GM10248 (cell line): ENCODE results near the gene ADH4.
"Not testable (repeated sequence)": the region's sequence is repeated elsewhere in the genome, so short reads cannot be mapped to it uniquely, and the experiment has no call there.

Source experiments
- CTCF ChIA-PET: fragments of 300-600 bp; sonication (Branson Sonifier 250); formaldehyde crosslinking; extraction: SDS; loops from one replicate; lab custom pipeline; 2021; ENCODE audit warnings: antibody characterized with exemption; lab: Yijun Ruan, JAX
- POLR2A ChIA-PET: fragments of 350-650 bp; sonication (Branson Sonifier 250); formaldehyde crosslinking; extraction: SDS; loops from one replicate; lab custom pipeline; 2020; ENCODE audit warnings: antibody characterized with exemption; lab: Yijun Ruan, JAX
- DNase-seq: peaks from one replicate; pipeline ENCODE4 v3.0.0; 2012; ENCODE audit errors: extremely low spot score
- TF ChIP-seq, protein P1 (sequence below): IDR thresholded peaks from 2 replicates; pipeline ENCODE4 v1.5.1; 2012; ENCODE audit warnings: mild to moderate bottlenecking, low read depth; ENCODE audit errors: extremely low read depth, missing control alignments, control extremely low read depth

ADH4 gene

DNA sequence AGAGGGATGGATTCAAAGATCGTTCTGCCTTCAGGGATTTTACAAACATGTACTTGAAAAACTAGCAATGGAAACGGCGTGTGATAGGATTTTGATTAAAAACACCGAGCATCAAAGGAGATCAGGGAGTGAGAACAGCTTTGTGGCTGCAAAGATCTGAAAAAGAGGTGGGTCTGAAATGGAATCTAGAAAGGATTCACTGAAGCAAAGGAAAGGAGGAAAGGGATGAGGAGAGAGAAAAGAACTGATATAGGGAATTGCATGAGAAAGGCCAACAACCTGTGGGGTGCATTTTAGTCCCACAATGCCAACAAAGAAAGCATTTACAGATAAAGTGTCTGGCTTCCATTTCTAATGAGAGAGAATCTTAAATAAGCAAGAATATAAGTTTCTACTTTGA lies 23.1 kb downstream of the ADH4 start:
- TF ChIP-seq, protein P1, sequence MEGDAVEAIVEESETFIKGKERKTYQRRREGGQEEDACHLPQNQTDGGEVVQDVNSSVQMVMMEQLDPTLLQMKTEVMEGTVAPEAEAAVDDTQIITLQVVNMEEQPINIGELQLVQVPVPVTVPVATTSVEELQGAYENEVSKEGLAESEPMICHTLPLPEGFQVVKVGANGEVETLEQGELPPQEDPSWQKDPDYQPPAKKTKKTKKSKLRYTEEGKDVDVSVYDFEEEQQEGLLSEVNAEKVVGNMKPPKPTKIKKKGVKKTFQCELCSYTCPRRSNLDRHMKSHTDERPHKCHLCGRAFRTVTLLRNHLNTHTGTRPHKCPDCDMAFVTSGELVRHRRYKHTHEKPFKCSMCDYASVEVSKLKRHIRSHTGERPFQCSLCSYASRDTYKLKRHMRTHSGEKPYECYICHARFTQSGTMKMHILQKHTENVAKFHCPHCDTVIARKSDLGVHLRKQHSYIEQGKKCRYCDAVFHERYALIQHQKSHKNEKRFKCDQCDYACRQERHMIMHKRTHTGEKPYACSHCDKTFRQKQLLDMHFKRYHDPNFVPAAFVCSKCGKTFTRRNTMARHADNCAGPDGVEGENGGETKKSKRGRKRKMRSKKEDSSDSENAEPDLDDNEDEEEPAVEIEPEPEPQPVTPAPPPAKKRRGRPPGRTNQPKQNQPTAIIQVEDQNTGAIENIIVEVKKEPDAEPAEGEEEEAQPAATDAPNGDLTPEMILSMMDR: no peak
- no peak for DNase-seq
- ChIA-PET POLR2A (no interaction called here), CTCF (interaction anchor here (0.7 to 2.2 kb wide), 5 partner anchors 9 to 342 kb away, joined by 3 to 8 read pairs (median 4); no protein-coding TSS in a partner anchor)

DNA sequence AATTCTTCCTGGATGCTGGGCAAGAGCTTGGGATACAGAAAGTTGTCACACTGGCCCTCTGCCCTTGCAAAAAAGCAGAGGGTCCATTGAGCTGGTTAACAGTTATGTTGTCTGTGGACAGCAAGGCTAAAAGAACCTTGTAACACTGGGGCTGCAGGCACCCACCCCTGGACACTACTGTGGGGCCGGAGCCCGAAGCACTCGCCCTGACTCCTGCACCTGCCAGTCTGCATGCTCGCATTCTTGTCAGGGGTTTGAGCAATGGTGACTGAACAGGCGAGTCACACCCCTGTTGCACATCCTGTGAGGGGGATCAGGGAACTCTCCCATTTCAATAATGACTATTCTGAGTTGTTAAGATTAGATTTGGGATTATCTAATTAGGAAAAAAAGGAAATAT lies 23.6 kb downstream of the ADH4 start:
- ChIA-PET CTCF (interaction anchor here (0.7 to 2.2 kb wide), 5 partner anchors 10 to 343 kb away, joined by 3 to 8 read pairs (median 4); no protein-coding TSS in a partner anchor), POLR2A (no interaction called here)
- TF ChIP-seq, protein P1: no peak
- no peak for DNase-seq

DNA sequence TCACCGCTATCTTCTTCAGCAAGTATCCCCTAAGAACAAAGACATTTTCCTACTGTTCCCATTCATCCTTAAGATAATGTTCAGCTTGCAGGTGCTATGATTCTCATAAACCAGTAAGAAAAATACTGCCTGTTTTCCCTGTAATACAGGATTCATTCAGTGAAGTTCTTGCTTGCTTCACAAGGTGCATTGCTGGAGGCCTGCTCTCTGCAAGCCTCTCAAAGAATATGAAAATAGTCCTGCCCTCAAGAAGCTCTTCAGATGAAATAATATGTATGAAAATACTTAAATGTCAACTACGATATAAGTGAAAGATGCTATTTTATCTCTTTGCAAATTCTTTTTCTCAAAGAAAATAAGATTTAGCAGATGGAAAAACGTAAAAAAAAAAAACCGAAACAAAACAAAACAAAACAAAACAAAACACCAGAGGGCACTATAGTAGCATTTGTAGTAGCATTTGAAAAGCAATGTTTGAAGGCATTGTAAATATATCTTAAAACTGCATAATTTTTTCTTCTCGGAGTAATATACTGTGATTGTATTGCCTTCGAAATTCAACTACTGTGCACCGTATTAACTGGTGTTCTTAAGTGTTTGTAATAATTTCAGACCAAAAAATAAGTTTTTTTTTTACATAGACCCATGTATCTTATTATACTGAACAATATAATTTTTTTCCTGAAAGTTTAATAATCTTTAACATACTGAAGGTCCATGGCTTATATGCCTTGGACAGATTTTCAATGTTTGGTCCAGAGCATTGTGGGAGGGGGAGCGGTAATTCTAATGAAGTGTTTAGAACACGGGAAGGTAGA lies 26.0 kb downstream of the ADH4 start:
- CTCF ChIA-PET: interaction anchor here (1.0 to 2.4 kb wide), 6 partner anchors 287 to 688 kb away, joined by 3 to 12 read pairs (median 6); no protein-coding TSS in a partner anchor
- TF ChIP-seq, protein P1: no peak
- DNase-seq: peak; percentile 36
- POLR2A ChIA-PET: no interaction called here

DNA sequence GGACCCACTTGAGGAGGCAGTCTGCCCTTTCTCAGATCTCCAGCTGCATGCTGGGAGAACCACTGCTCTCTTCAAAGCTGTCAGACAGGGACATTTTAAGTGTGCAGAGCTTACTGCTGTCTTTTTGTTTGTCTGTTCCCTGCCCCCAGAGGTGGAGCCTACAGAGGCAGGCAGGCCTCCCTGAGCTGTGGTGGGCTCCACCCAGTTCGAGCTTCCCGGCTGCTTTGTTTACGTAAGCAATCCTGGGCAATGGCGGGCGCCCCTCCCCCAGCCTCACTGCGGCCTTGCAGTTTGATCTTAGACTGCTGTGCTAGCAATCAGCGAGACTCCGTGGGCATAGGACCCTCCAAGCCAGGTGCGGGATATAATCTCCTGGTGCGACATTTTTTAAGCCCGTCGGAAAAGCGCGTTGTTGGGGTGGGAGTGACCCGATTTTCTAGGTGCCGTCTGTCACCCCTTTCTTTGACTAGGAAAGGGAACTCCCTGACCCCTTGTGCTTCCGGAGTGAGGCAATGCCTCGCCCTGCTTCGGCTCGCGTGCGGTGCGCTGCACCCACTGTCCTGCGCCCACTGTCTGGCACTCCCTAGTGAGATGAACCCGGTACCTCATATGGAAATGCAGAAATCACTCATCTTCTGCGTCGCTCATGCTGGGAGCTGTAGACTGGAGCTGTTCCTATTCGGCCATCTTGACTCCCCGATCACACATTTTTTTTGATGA lies 26.8 kb downstream of the ADH4 start:
- POLR2A ChIA-PET, DNase-seq: not testable (repeated sequence)
- CTCF ChIA-PET: interaction anchor here (1.0 to 2.4 kb wide), 6 partner anchors 288 to 689 kb away, joined by 3 to 12 read pairs (median 6); no protein-coding TSS in a partner anchor

DNA sequence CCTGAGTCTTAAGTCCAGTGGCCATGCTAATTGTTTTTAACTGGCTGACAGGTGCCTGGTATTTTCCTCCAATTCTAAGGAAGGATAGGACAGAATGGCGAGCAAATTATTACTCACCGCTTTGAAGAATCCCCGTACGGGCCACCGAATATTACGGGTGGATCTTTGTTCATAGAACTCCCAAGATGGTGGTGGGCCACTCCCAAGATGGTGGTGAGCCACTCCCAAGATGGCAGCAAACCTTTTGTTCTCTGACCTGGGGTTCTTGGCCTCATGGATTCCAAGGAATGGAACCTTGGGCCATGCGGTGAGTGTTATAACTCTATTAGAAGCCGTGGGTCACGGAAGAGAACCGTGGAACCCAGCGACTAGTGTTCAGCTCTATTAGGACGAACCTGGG lies 34.8 kb downstream of the ADH4 start:
- POLR2A ChIA-PET: not testable (repeated sequence)

DNA sequence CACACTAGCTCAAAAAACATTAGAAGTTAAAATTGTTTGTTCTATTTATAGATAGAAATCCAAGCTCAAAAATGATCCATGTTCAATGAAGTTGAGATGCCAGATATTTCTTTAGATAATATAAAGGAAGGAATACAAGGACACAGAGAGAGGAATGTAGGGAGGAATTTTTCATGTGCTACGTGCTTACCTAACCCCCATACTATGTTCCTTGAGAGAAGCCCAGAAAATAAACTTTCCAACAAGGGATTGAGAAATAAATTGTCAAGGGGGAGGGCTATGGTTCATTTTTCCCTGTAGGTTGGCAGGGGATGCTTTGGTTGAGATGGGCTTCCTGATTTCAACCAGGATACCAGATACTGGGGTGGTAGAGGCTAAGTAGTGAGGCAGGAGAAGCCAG lies 39.9 kb downstream of the ADH4 start:
- TF ChIP-seq, protein P1: no peak
- DNase-seq: no peak
- ChIA-PET CTCF (interaction anchor here (1.3 kb wide), 1 partner anchor 17 kb away, joined by 3 read pairs; no protein-coding TSS in a partner anchor), POLR2A (no interaction called here)

More for the DNA sequence above, 34.8 kb downstream of the ADH4 start:
- DNase-seq: not testable (repeated sequence)
- CTCF ChIA-PET: interaction anchor here (1.3 kb wide), 1 partner anchor 53 kb away, joined by 4 read pairs; no protein-coding TSS in a partner anchor

DNA sequence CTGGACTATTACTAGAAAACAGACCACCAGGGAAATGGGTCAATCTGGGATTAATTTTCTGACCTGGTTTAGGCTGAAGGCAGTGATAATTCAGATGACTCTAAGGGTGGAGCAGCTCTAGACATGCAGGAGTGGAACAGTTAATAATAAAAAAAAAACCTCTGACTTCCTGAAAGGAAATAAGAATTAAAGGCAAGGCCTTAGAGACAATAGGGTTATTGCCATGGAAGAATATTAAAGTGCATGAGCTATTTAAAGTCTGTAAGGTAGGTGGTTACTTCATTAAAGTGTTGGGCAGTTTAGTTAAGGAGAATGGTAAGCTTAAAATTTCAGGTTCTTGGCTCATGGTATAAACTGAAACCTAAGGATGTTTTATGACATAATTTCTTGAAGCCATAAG lies 40.9 kb downstream of the ADH4 start:
- DNase-seq: no peak
- ChIA-PET POLR2A (no interaction called here), CTCF (interaction anchor here (0.9 to 1.3 kb wide), 3 partner anchors 9 to 47 kb away, joined by 3 to 4 read pairs (median 3); no protein-coding TSS in a partner anchor)
- TF ChIP-seq, protein P1: no peak
